Erythroblast (primary cell): ENCODE measurements around the gene CYP11A1.

Experiments
- GATA1 ChIP-seq: IDR thresholded peaks from 2 replicates; pipeline ENCODE4 v1.6.1; 2011; ENCODE audit warnings: low read depth, mild to moderate bottlenecking, control low read depth, low read length, moderate library complexity
- POLR2A ChIP-seq: IDR thresholded peaks from 2 replicates; pipeline ENCODE4 v1.6.1; 2011; ENCODE audit warnings: mild to moderate bottlenecking, low read length

DNA sequence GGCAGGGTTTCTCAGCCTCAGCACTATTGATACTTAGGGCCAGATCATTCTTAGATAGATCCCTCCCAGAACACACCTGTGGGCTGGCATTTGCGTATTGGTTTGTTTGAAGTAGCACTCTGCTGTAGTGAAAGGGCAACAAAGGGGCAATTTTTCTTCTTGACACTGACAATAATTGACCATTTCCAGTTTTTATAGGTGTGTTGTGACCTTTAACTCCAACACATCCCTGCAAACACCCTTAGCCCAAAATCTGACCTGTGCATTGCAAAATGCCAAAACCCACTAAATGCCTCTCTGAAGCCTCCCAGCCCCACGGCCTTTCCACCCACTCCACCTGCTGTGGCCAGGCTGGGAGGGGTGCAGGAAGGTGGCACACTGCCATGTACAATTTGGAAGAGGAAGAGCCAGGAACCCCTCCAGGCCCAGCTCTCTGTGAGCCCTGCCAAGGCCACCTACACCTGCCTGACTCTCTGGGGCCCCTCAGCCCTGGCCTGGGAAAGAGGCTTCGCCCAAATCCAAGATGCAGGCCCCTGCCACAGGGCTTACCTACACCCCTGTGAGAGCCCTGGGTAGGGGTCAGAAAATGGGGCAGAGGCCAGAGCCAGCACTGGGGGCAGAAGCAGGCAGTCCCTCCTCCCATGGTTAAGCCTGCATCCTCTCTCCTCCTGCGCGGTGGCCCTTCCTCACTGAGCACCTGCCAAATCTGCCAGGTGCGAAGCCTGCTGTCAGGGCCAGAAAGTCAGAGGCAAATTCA is 9.6 kb upstream of the CYP11A1 start:
- TF ChIP-seq POLR2A (no peak), GATA1 (no peak)
